GM12878 (cell line): ENCODE measurements around the gene MGRN1.

Experiments
- ASH2L ChIP-seq: fragments of 300-600, 200-600 bp; sonication (generic); IDR thresholded peaks from 2 replicates; pipeline ENCODE4 v1.6.1; 2017; ENCODE audit warnings: low read depth, mild to moderate bottlenecking, borderline replicate concordance
- HDAC6 ChIP-seq: fragments of 200-600 bp; sonication (generic); IDR thresholded peaks from one replicate; pipeline ENCODE4 v1.8.0; 2017; ENCODE audit warnings: antibody characterized with exemption; ENCODE audit not compliant: unreplicated experiment

DNA sequence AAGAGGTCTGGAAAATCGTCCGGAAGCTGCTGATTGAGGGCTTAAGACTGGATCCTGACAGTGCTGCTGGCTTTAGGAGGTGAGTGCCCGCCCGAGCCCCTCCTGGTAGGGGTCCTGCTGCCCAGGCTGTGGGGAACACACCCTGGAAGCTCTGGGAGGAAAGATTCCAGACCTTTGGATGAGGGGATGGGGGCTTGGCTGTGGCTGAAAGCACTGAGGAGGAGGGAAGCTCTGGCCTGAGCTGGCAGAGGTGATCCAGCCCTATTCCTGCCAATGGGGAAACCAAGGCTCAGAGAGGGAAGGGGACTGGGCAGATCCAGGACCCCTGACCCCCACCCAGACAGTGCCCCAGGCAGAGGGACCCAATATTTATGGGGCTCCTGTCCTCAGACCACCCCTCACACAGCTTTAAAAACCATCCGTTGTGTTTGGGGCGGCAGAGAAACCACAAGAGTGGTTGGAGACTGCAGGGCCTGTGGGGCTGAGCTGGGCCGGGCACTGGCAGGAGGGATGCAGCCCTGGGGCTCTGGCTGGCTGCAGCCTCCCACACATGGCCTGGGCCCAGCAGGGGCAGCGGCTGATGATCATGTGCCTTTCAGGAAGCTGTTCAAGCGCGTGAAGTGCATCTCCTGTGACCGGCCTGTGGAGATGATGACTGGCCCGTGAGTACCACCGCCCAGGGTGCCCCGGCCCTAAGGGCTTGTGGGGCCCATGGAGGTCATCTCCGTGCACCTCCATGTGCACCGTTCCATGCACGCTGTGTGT lies 32.7 kb upstream of the MGRN1 start:
- TF ChIP-seq HDAC6, result no peak
- TF ChIP-seq ASH2L, result no peak
